ENCODE measurements around the gene ZMPSTE24.
"Not testable (repeated sequence)": the region's sequence is repeated elsewhere in the genome, so short reads cannot be mapped to it uniquely, and the experiment has no call there.

ZMPSTE24 gene

GRCh38 chr1:40257688-40258444 is at the start of gene ZMPSTE24:
TSS of gene ZMPSTE24 (plus strand) at chr1:40258236. CDS start at chr1:40258272, 36 bp downstream.
- DNase-seq (ENCODE audit: low read depth in 2 of 2): peak; percentile 89 to 92

- DNase-seq (ENCODE audit: low read depth in 2 of 2): no peak
Observed at GRCh38 chr1:40210511-40211204, 47.4 kb upstream of the ZMPSTE24 start.

DNA sequence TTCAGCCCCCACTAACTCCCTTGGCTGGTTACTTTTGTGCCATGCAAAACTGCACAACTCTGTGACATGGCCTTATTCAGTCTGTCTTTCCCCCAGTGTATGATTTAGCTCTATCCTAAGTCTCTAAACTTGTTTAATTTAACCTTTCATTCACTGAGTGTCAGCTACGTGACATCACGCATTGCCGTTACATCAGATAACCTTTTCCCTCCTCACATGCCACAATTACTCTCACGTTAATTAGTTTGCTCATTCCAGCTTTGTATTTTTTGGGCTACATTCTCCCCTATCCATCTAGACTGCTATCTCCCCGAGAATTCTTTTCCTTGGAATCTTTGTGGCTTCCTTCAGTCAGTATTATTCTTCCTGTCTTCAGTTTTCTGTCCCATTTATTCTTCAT is 39.7 kb upstream of the ZMPSTE24 start:
- no peak for DNase-seq (ENCODE audit: low read depth in 2 of 2)

- not testable (repeated sequence) for DNase-seq (ENCODE audit: low read depth in 2 of 2)
Observed at GRCh38 chr1:40221471-40221905, 36.5 kb upstream of the ZMPSTE24 start.

DNA sequence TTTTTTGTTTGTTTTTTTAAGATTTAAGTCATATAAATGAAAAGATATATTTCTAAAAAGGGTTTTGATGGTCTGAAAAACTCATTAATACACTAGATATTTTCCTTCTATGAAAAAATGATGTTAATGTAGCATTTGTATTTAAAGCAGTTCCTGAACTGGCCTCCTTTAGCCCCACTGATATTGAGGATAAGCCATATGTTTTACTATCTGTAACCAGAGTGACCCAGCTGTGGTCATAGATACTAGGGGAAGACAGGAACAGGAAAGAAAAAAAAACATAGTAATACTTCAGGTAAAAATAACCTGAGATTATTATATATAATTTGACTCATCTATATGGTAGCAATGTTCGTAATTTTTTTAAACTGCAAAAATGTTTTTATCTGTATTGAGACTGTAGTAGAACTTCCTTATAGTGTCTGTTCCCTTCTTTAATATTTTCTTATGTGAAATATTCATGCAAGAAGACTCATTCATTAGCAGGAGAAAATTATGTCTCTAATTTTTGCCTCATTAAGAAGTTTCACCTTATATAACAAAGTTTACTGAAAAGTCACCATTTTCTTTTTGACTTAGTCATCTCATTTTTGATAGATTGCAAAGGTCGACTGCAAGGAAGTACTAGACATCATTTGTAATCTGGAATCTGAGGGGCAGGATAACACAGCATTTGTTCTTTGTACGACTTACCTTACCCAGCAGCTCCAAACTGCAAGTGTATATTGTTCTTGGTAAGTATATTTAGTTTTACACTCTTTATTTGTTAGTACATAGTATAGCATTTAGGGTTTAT is 35.9 kb upstream of the ZMPSTE24 start:
- no peak for DNase-seq (ENCODE audit: low read depth in 2 of 2)

DNA sequence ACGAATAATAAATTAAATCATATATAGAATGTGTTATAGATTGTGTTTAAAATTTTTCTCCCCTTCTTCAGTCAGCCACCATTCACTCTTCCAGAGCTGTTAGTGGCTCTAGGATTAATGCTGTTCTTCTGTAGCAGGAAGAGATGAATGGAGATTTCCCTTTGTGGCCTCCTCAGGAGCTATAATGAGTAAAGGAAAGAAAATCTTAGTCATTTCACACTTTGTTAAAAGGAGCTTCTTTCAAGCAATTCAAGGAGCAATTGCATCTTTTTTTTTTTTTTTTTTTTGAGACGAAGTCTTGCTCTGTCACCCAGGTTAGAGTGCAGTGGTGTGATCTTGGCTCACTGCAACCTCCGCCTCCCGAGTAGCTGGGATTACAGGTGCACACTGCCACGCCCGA is 34.0 kb upstream of the ZMPSTE24 start:
- DNase-seq (ENCODE audit: low read depth in 2 of 2): no peak

GRCh38 chr1:40226192-40226591 is 31.8 kb upstream of the ZMPSTE24 start:
- DNase-seq (ENCODE audit: low read depth in 2 of 2): no peak

DNA sequence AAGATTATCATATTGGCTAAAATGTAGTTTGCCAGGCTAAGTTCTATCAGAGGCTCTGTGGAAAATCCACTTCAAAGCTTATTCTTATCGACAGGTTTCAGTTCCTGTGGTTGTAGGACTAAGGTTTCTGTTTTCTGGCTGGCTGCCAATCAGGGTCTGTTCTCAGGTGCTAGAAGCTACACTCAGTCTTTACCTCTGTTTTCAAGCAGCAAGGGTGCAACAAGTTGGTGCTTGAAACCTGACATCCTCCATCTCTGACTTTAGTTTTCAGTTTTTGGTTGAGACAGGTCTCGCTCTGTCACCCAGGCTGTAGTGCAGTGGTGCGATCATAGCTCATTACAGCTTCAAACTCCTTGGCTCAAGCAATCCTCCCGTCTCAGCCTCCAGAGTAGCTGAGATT is 25.6 kb upstream of the ZMPSTE24 start:
- DNase-seq (ENCODE audit: low read depth in 2 of 2): peak; percentile 45 to 62

DNA sequence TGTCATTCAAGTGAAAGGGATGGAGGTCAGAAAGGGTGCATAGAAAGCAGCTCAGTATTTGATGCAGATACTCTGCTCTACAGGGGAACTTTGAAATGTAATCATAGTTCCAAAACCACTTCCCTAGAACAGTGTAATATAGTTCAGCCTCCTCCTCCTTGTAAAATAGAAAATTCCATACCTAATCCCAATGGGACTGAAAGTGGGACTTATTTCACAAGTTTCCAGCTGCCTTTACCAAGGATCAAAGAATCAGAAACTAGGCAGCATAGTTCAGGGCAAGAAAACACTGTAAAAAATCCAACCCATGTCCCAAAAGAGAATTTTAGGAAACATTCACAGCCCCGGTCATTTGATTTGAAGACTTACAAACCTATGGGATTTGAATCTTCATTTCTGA is 18.4 kb upstream of the ZMPSTE24 start:
- no peak for DNase-seq (ENCODE audit: low read depth in 2 of 2)

DNA sequence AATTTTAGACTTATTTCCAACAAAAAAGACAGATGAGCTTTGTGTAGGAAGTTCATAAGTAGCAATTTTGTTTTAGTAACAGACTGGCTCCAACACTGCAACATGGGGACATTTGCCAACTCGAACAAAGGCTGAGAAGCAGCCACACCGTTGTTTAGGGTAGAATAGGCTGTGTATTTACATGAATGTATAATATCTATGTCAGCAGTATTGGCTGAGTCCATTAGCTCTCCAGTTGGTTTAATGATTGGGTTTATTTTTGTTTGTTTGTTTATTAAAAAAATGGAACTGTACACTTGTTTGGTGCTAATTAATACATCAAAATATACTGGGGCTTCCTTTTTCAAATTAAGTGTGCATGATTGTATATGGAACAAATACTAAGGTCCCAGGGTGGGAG is 17.6 kb upstream of the ZMPSTE24 start:
- DNase-seq (ENCODE audit: low read depth in 2 of 2): no peak

- DNase-seq (ENCODE audit: low read depth in 2 of 2): no peak
Observed at GRCh38 chr1:40241362-40241761, 16.7 kb upstream of the ZMPSTE24 start.

DNA sequence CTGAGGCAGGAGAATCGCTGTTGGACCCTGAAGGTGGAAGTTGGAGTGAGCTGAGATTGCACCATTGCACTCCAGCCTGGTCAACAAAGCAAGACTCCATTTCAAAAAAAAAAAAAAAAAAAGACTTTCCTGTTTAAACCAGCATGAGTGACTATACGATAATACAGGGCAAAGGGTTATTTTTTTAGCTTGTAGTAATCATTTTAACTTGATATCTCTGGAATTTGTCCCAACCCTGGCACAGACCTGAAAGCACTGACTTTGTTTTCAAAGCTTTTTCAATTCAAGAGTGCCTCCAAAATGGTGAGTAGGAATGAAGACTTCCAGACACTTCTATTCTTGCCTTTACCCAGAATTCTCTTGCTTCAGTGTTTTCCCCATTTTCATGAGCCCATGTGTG is 14.7 kb upstream of the ZMPSTE24 start:
- no peak for DNase-seq (ENCODE audit: low read depth in 2 of 2)

- no peak for DNase-seq (ENCODE audit: low read depth in 2 of 2)
Observed at GRCh38 chr1:40244138-40244744, 13.8 kb upstream of the ZMPSTE24 start.

DNA sequence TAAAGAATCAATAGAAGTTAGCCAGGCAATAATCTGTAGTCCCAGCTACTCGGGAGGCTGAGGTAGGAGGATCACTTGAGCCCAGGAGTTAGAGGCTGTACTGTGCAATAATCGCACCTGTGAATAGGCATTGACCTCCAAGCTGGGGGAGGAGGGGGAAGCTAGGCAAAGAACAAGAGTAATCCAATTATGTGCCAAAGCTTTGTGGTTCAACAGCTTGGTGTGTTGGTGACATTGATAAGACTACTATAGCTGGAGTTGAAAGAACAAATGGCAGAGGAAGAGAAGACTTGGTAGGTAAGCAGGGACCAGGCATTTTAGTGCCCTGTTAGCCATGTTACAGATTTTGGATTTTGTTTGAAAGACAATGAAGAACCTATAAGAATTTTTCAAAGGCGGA is 12.3 kb upstream of the ZMPSTE24 start:
- no peak for DNase-seq (ENCODE audit: low read depth in 2 of 2)

GRCh38 chr1:40247655-40248054 is 10.4 kb upstream of the ZMPSTE24 start, which contains the start of gene TMCO2:
TSS of gene TMCO2 (plus strand) at chr1:40247937. CDS start at chr1:40247994, 57 bp downstream.
- DNase-seq (ENCODE audit: low read depth in 2 of 2): no peak

- no peak for DNase-seq (ENCODE audit: low read depth in 2 of 2)
Observed at GRCh38 chr1:40248412-40248811, 9.6 kb upstream of the ZMPSTE24 start.

DNA sequence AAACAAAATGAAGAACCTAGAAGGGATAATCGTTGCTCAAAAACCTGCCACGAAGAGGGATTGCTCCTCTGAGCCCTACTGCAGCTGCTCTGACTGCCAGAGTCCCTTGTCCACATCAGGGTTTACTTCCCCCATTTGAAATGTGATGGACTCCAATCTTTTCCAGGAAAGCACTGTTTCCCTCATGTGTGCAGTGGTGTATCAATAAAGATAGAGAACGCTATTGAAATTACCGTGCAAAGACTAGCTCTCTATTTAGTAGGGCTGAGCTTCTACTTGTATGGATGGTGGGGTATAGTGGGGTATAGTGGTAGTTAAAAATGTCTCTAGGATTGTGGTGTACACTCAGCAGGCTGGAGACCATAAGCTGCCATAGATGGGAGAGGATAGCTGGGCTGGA is 6.6 kb upstream of the ZMPSTE24 start:
- no peak for DNase-seq (ENCODE audit: low read depth in 2 of 2)

DNA sequence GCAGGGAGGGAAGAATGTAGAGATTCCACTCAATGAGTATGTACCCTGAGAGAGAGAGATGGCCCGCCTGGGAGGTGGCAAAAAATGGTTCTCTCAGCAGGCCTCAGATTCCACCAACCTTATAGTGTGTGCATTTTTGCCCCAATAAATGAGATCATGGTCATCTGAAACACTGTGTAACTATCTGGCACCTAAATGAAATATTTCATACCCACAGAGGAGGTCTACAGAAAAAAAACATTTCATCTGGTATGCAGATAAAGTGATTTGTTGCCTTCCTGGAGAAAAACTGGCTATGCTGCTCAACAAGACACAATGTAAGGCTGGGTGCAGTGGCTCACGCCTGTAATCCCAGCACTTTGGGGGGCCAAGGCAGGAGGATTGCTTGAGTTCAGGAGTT is 5.4 kb upstream of the ZMPSTE24 start:
- no peak for DNase-seq (ENCODE audit: low read depth in 2 of 2)

DNA sequence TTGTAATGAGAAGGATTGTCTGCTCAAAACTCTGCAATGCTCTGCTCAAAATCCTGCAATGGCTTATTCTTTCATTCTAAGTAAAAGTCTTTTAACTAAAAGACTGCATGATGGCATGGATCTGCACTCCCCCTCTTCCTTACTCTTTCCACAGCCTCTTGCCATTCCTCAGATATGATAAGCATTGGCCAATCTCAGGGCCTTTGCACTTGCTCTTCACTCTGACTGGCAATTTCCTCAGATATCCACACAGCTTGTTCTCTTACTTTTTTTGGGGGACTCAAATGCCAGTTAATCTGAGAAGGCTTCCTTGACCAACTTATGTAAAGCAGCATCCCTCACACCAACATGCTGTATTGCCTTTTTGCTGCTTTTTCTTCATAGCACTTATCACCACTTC is 2.8 kb upstream of the ZMPSTE24 start:
- DNase-seq (ENCODE audit: low read depth in 2 of 2): no peak

GRCh38 chr1:40256401-40257084 is 1.5 kb upstream of the ZMPSTE24 start:
- no peak for DNase-seq (ENCODE audit: low read depth in 2 of 2)

- peak in 1 of 2 donors; percentile 32 for DNase-seq (ENCODE audit: low read depth in 2 of 2)
Observed at GRCh38 chr1:40257313-40257687, 736 bp upstream of the ZMPSTE24 start.

DNA sequence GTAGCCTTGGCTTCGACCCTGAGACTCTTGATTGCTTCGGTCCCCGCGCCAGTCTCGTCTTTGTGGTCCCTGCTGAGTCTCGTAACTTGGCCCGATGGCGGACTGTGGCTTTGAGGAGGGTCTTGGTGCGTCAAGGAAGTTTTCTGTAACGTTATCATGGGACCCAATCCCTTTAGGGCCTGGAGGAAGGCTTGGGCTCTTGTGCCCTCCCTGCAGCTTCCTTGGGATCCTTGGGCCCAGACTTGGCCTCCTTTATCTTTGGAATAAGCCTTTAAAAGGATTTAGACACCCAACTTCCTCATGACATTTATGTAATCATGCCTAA is 371 bp downstream of the ZMPSTE24 start:
- no peak for DNase-seq (ENCODE audit: low read depth in 2 of 2)

All from activated CD4-positive, alpha-beta T cell treated with anti-CD3 and anti-CD28 coated beads for 24 hours (primary cell).